Osteoblast (primary cell): ENCODE measurements around the gene MROH2A. TPM values are rescaled to one million over a fixed set of nuclear protein-coding genes. Genes with fewer than 3 reads are reported as not detected.

Experiments used
- DNase-seq: peaks from one replicate; pipeline ENCODE4 v3.0.0; 2011; ENCODE audit warnings: low spot score, mixed read lengths; ENCODE audit not compliant: insufficient read length; ENCODE audit errors: missing footprints
- H2AFZ ChIP-seq: 2 replicates; pipeline ENCODE4 v1.6.0; 2011; ENCODE audit warnings: mild to moderate bottlenecking, low read length
- H3K27ac ChIP-seq: 2 replicates; pipeline ENCODE4 v1.5.1; 2011; ENCODE audit warnings: mild to moderate bottlenecking, low read depth, low read length, moderate library complexity
- H3K27me3 ChIP-seq: 2 replicates; pipeline ENCODE4 v1.6.0; 2012; ENCODE audit warnings: mild to moderate bottlenecking, control low read depth, inconsistent platforms, low read length, moderate library complexity; ENCODE audit not compliant: insufficient read depth
- H3K36me3 ChIP-seq: 2 replicates; pipeline ENCODE4 v1.5.1; 2011; ENCODE audit warnings: mild to moderate bottlenecking, low read length, control low read depth, moderate library complexity; ENCODE audit not compliant: insufficient read depth
- H3K4me1 ChIP-seq: 2 replicates; pipeline ENCODE4 v1.5.1; 2011; ENCODE audit warnings: mild to moderate bottlenecking, low read length, control low read depth, moderate library complexity; ENCODE audit not compliant: insufficient read depth
- H3K4me2 ChIP-seq: 2 replicates; pipeline ENCODE4 v1.6.0; 2011; ENCODE audit warnings: mild to moderate bottlenecking, low read length; ENCODE audit not compliant: insufficient read depth
- H3K4me3 ChIP-seq: fragments of 200-600 bp; sonication (generic); 3 replicates; pipeline ENCODE4 v1.5.1; 2012; ENCODE audit warnings: mild to moderate bottlenecking, low read length, inconsistent platforms; ENCODE audit not compliant: insufficient read depth
- H3K79me2 ChIP-seq: 2 replicates; pipeline ENCODE4 v1.6.0; 2012; ENCODE audit warnings: mild to moderate bottlenecking, low read length, control low read depth, inconsistent platforms; ENCODE audit not compliant: insufficient read depth
- H3K9me3 ChIP-seq: 2 replicates; pipeline ENCODE4 v1.5.1; 2011; ENCODE audit warnings: low read depth, low read length, control low read depth
- H4K20me1 ChIP-seq: 2 replicates; pipeline ENCODE4 v1.6.0; 2012; ENCODE audit warnings: mild to moderate bottlenecking, low read length, control low read depth; ENCODE audit not compliant: insufficient read depth
- total RNA-seq: library from RNA; depleted of rRNA; stranded (reverse); fragments of >200 nt; gene quantifications from 2 replicates; pipeline ENCODE4 v1.2.3, GENCODE V29; 2012
- TF ChIP-seq, protein P1 (sequence below): IDR thresholded peaks from 2 replicates; pipeline ENCODE4 v1.5.1; 2011; ENCODE audit warnings: mild to moderate bottlenecking, low read depth, low read length, moderate library complexity; ENCODE audit errors: extremely low read depth

The MROH2A gene
- total RNA-seq, 1 donor: not detected

DNA sequence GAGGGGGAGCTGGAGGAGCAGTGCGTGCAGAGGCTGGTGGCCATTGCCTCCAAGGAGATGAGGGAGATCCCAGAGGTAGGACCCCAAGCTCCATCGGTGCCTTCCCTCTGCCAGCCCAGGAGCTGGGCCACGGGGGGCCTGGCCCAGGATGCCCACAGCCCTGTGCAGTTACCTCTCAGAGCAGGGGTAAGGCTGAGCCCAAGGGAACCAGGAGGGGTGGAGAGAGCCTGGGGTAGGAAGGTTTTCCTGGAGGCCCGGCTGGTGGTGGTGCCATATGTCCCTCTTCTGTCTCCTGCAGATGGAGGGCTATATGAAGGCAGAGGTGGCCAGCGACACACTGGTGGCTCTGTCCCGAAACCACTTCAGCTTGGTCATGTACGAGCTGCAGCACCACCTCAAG, 11.4 kb downstream of the MROH2A start:
- TF ChIP-seq, protein P1, sequence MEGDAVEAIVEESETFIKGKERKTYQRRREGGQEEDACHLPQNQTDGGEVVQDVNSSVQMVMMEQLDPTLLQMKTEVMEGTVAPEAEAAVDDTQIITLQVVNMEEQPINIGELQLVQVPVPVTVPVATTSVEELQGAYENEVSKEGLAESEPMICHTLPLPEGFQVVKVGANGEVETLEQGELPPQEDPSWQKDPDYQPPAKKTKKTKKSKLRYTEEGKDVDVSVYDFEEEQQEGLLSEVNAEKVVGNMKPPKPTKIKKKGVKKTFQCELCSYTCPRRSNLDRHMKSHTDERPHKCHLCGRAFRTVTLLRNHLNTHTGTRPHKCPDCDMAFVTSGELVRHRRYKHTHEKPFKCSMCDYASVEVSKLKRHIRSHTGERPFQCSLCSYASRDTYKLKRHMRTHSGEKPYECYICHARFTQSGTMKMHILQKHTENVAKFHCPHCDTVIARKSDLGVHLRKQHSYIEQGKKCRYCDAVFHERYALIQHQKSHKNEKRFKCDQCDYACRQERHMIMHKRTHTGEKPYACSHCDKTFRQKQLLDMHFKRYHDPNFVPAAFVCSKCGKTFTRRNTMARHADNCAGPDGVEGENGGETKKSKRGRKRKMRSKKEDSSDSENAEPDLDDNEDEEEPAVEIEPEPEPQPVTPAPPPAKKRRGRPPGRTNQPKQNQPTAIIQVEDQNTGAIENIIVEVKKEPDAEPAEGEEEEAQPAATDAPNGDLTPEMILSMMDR: no peak
- no peak overlapping the region for H3K27ac ChIP-seq
- H3K4me1 ChIP-seq: no peaks in the 10 kb centered on the region

DNA sequence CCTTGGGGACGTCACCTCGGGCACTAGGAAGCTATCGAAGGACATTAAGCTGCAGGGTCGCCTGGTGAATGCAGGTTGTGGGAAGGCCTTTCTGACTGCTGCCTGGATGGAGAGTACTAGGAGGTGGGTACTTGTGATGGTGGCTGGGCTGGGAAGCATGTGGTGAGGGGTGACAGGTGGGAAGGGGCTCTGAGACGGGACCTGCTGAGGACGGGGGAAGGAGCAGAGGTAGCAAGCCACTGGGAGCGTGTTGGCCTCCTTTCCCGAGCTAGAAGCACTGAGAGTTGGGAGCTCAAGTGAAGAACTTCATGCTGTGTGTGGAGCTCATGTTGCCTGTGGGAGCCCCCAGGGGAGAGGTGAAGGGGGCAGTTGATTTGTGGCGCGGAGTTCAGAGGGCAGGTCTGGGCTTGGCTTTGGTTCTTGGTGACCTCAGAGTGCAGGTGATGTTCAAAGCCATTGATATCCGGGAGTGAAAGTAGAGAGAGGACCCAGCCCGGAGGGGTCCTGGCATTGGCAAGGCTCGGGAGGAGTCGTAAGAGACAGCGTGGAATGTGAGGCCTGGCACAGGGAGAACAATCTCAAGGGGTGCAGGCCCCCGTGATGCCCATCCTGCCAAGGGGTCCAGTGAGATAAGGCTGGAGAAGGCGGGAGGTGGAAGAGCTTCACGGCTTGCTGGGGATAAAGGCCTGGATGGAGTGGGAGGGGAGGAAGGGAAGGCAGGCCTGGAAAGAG, 13.2 kb downstream of the MROH2A start:
- Histone ChIP-seq H2AFZ (no peak overlapping the region), H3K4me3 (no peak overlapping the region), H3K4me2 (no peak overlapping the region), H3K27me3 (no peaks in the 10 kb centered on the region), H3K27ac (no peak overlapping the region), H4K20me1 (no peaks in the 10 kb centered on the region), H3K4me1 (no peaks in the 10 kb centered on the region), H3K36me3 (no peaks in the 10 kb centered on the region), H3K79me2 (no peaks in the 10 kb centered on the region), H3K9me3 (no peaks in the 10 kb centered on the region)
- DNase-seq: no peak
- TF ChIP-seq, protein P1: no peak

More for the DNA sequence above, 11.4 kb downstream of the MROH2A start:
- no peak overlapping the region for H2AFZ ChIP-seq
- no peaks in the 10 kb centered on the region for H3K36me3 ChIP-seq
- no peak overlapping the region for H3K4me3 ChIP-seq
- no peaks in the 10 kb centered on the region for H3K27me3 ChIP-seq
- no peak for DNase-seq
- H3K79me2 ChIP-seq: no peaks in the 10 kb centered on the region
- H3K4me2 ChIP-seq: no peak overlapping the region
- no peaks in the 10 kb centered on the region for H4K20me1 ChIP-seq
- no peaks in the 10 kb centered on the region for H3K9me3 ChIP-seq

DNA sequence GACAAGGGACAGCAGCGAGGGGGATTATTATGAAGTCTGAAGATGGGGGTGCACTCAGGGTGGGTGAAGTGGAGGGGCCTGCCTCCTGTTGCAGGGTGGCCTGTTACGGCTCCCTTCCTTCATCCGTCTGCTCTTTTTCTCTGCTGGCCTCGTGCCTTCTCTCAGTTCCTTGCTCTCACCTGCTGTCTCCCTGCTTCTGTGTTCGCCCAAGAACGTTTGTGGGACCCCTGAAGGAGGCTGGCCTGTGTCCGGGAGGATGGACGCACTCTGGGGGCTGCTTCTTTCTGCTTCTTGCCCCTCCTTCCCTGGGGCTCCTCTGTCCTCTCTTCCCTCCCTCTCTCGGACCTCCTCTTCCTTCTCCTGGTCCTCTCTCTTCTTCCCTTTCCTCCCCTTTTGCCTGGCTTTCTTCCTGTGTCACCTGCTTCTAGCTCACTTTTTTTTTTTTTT, 13.8 kb downstream of the MROH2A start:
- no peaks in the 10 kb centered on the region for H3K9me3 ChIP-seq
- no peak overlapping the region for H3K27ac ChIP-seq
- DNase-seq: no peak
- H3K79me2 ChIP-seq: no peaks in the 10 kb centered on the region
- no peaks in the 10 kb centered on the region for H4K20me1 ChIP-seq
- no peak overlapping the region for H3K4me3 ChIP-seq
- H3K4me2 ChIP-seq: no peak overlapping the region
- H3K27me3 ChIP-seq: no peaks in the 10 kb centered on the region
- TF ChIP-seq, protein P1: no peak
- no peaks in the 10 kb centered on the region for H3K36me3 ChIP-seq
- no peaks in the 10 kb centered on the region for H3K4me1 ChIP-seq
- H2AFZ ChIP-seq: no peak overlapping the region

DNA sequence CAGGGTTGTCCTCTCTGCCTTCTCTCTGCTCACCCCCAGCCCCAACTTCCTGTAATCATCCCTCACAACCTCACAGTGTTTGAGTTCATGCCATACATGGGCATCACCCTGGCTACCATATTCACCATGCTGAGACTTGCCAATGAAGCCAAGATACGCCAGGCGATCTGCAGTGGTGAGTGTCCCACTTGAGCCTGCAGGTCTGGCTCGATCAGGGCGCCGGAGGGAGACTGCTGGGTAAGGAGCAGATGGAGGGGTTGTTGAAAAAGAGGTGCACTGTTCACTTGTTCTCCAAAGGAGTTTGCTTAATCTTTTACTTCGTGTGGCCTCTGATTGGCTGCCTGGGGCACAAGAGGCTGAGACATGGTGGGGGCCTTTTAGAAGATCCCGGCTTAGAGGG, 14.6 kb downstream of the MROH2A start:
- Histone ChIP-seq H2AFZ (no peak overlapping the region), H3K4me2 (no peak overlapping the region), H3K9me3 (no peaks in the 10 kb centered on the region), H4K20me1 (no peaks in the 10 kb centered on the region), H3K27me3 (no peaks in the 10 kb centered on the region), H3K4me3 (no peak overlapping the region), H3K4me1 (no peaks in the 10 kb centered on the region), H3K36me3 (no peaks in the 10 kb centered on the region), H3K79me2 (no peaks in the 10 kb centered on the region), H3K27ac (no peak overlapping the region)
- TF ChIP-seq, protein P1: no peak
- DNase-seq: no peak
